DOHH2 (cell line): ENCODE measurements around the gene NEK1.

Source experiments
- EZH2phosphoT487 ChIP-seq: fragments of 200-600 bp; sonication (generic); IDR thresholded peaks from 2 replicates; pipeline ENCODE4 v1.6.1; 2017; ENCODE audit warnings: borderline replicate concordance, mild to moderate bottlenecking, antibody characterized with exemption, low read length, moderate library complexity, mixed read lengths
- TF ChIP-seq, protein P1 (sequence below): fragments of 200-600 bp; sonication (generic); IDR thresholded peaks from one replicate; pipeline ENCODE4 v1.5.1; 2014; ENCODE audit warnings: antibody characterized with exemption, mild to moderate bottlenecking, low read depth, low read length; ENCODE audit not compliant: poor library complexity, severe bottlenecking

DNA sequence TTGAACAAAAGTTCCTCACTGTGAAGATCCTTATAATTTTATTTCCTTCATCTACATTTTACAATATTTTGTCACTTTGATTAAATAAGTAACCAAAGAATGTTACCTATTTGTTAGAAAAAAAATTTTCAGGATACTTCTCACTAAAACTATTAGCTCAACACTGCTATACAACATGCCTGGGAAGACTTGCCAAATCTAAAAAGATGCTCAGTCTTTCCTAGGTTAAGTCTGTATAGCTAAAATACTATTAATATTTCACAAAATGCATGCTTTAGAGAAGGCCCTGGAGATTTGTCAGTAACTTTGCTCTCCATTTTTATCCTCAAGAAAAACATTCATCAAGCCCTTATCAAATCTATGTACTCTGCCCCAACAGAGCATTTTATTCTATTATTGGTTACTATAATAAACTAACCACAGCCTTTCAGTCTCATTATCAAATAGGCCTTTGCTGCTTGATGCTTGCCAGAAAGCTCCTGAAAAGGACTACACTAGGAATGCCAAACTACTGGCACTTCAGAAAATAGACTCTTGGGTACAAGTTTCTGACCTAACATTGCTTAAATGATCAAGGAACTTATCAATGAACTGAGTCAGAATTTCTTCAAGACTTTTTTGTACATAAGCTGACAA, 17.7 kb downstream of the NEK1 start:
- TF ChIP-seq, protein P1, sequence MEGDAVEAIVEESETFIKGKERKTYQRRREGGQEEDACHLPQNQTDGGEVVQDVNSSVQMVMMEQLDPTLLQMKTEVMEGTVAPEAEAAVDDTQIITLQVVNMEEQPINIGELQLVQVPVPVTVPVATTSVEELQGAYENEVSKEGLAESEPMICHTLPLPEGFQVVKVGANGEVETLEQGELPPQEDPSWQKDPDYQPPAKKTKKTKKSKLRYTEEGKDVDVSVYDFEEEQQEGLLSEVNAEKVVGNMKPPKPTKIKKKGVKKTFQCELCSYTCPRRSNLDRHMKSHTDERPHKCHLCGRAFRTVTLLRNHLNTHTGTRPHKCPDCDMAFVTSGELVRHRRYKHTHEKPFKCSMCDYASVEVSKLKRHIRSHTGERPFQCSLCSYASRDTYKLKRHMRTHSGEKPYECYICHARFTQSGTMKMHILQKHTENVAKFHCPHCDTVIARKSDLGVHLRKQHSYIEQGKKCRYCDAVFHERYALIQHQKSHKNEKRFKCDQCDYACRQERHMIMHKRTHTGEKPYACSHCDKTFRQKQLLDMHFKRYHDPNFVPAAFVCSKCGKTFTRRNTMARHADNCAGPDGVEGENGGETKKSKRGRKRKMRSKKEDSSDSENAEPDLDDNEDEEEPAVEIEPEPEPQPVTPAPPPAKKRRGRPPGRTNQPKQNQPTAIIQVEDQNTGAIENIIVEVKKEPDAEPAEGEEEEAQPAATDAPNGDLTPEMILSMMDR = no peak
- no peak for TF ChIP-seq EZH2phosphoT487
